Measurements from ENCODE around the gene TFIP11. TPM values are rescaled to one million over a fixed set of nuclear protein-coding genes. Genes with fewer than 3 reads are reported as not detected.

TFIP11 gene
- total and polyA plus RNA-seq, 10 of the 15 experiments (the other 5 are each of a cell fraction or from before 2014, with no cell fraction given), result 14.2 to 43.3 (median 31.9) TPM

DNA sequence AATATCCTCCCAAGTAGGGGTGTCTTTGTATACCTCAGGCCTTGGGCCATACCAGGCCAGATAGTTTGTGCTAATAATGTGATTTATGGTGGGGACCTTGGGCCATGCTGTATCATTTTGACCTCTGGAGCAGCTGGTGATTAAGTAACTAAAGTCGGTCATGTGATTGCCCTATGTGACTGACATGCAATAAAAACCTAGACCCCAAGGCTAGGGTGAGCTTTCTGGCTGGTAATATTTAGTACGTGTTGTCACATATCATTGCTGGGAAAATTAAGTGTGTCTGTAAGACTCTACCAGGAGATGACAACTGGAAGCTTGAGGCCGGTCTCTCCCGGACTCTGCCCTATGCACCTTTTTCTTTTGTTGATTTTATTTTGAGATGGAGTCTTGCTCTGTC, 12.6 kb upstream of the TFIP11 start (continued):
- TF ChIP-seq SUPT20H (IDR thresholded peaks at IDR 0.05; ENCODE audit: borderline replicate concordance, control insufficient read depth, low read depth, low read length) (no peak), BACH1 (IDR thresholded peaks at IDR 0.05; ENCODE audit: borderline replicate concordance) (no peak), KDM1A (IDR thresholded peaks at IDR 0.05; ENCODE audit: borderline replicate concordance) (no peak), HDAC2 (IDR thresholded peaks at IDR 0.05) (no peak), NRF1 (conservative IDR thresholded peaks at IDR 0.05; ENCODE audit: low read depth, low read length) (no peak), CREM (IDR thresholded peaks at IDR 0.05; ENCODE audit: low read depth) (no peak), PAX8 (IDR thresholded peaks at IDR 0.05) (no peak)
- TF ChIP-seq, protein P1, sequence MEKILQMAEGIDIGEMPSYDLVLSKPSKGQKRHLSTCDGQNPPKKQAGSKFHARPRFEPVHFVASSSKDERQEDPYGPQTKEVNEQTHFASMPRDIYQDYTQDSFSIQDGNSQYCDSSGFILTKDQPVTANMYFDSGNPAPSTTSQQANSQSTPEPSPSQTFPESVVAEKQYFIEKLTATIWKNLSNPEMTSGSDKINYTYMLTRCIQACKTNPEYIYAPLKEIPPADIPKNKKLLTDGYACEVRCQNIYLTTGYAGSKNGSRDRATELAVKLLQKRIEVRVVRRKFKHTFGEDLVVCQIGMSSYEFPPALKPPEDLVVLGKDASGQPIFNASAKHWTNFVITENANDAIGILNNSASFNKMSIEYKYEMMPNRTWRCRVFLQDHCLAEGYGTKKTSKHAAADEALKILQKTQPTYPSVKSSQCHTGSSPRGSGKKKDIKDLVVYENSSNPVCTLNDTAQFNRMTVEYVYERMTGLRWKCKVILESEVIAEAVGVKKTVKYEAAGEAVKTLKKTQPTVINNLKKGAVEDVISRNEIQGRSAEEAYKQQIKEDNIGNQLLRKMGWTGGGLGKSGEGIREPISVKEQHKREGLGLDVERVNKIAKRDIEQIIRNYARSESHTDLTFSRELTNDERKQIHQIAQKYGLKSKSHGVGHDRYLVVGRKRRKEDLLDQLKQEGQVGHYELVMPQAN (conservative IDR thresholded peaks at IDR 0.05), result no peak

DNA sequence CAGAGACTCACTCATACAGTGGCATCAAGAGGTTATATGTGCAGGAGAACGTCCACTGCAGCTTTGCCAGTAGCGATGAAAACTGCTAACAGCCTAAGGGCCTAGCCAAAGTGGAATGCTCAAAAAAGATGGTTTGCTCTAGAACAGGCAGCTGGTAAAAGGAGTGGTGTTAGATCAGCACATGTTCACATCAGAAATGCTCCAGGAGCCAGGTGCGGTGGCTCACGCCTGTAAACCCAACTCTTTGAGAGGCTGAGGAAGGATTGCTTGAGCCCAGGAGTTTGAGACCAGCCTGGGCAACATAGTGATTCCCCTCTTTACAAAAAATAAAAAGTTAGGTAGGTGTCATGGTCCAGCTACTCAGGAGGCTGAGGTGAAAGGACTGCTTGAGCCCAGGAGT, 10.3 kb upstream of the TFIP11 start:
- ChIA-PET CTCF (no interaction called here), POLR2A (no interaction called here), RAD21 (ENCODE audit: unreplicated experiment) (no interaction called here), SMC1A (ENCODE audit: uncharacterized antibody, unreplicated experiment) (interaction anchor here (0.9 to 1.3 kb wide), 3 partner anchors 9 to 18 kb away, joined by 3 read pairs; no protein-coding TSS in a partner anchor)
- Histone ChIP-seq H3K9ac (ENCODE audit: control insufficient read depth, insufficient read depth, low read length) (no peak overlapping the region), H3K9me3 (replicated peaks; ENCODE audit: control insufficient read depth, insufficient read depth, low read length) (no peaks in the 10 kb centered on the region), H3K36me3 (ENCODE audit: control insufficient read depth in 2 of 2, insufficient read depth in 2 of 2, low read length in 1 of 2) (peaks cover 0 to 7% of the 10 kb centered on the region in 2 experiments; a peak in 1 of 4 replicates), H3K27me3 (replicated peaks in 1 of 2; ENCODE audit: control insufficient read depth in 2 of 2, insufficient read depth in 2 of 2, low read length in 1 of 2) (no peaks in the 10 kb centered on the region), H4K20me1 (ENCODE audit: control insufficient read depth, insufficient read depth) (no peaks in the 10 kb centered on the region), H3K27ac (ENCODE audit: control insufficient read depth, insufficient read depth) (no peak overlapping the region), H2AFZ (ENCODE audit: control insufficient read depth, low read depth, low read length) (no peak overlapping the region), H3K79me2 (ENCODE audit: control insufficient read depth, insufficient read depth, low read length) (no peaks in the 10 kb centered on the region), H3K4me2 (ENCODE audit: control insufficient read depth, insufficient read depth) (no peak overlapping the region), H3K4me1 (ENCODE audit: control insufficient read depth, insufficient read depth, low read length) (no peaks in the 10 kb centered on the region), H3K4me3 (no peak overlapping the region)
- intact Hi-C loops (cut with micrococcal nuclease; ENCODE audit: unreplicated experiment) (no loop called here), in situ Hi-C loops (cut with MboI) (no loop called here)
- no peak for TF ChIP-seq RCOR1 (conservative IDR thresholded peaks at IDR 0.05; ENCODE audit: low read depth, low read length)
- no peak for TF ChIP-seq CHD1 (IDR thresholded peaks at IDR 0.05; ENCODE audit: low read depth, low read length)
- WGBS (ENCODE audit: insufficient coverage, insufficient replicate concordance, low lambda C conversion rate, missing lambda C conversion rate), result 87% methylated on average over 4 of the region's 4 CpGs
- no peak for ATAC-seq
- BruUV-seq (replicated peaks), result no TSS peak
- FAIRE-seq, result no peak
- no peak for DNase-seq (ENCODE audit: low read depth, low spot score)

Measured in GM12878 (cell line).